ENCODE results near the gene SGCB. TPM values are rescaled to one million over a fixed set of nuclear protein-coding genes. Genes with fewer than 3 reads are reported as not detected.

Gene SGCB
- total RNA-seq, 1 donor from 2014 or later = 10.8 TPM

- H3K27me3 Mint-ChIP-seq = peaks cover 10% of the 10 kb centered on the region
- no peak for ATAC-seq (ENCODE audit: low read depth)
- H3K27ac Mint-ChIP-seq = no peak overlapping the region
- intact Hi-C loops (cut with micrococcal nuclease) = no loop called here
- H3K4me3 Mint-ChIP-seq = no peak overlapping the region
- POLR2A ChIA-PET = no interaction called here
- no peaks in the 10 kb centered on the region for H3K9me3 Mint-ChIP-seq
- H3K4me1 Mint-ChIP-seq = no peaks in the 10 kb centered on the region
- H3K36me3 Mint-ChIP-seq (ENCODE audit: low read depth) = no peaks in the 10 kb centered on the region
- CTCF ChIA-PET = no interaction called here
- TF ChIP-seq, protein P1, sequence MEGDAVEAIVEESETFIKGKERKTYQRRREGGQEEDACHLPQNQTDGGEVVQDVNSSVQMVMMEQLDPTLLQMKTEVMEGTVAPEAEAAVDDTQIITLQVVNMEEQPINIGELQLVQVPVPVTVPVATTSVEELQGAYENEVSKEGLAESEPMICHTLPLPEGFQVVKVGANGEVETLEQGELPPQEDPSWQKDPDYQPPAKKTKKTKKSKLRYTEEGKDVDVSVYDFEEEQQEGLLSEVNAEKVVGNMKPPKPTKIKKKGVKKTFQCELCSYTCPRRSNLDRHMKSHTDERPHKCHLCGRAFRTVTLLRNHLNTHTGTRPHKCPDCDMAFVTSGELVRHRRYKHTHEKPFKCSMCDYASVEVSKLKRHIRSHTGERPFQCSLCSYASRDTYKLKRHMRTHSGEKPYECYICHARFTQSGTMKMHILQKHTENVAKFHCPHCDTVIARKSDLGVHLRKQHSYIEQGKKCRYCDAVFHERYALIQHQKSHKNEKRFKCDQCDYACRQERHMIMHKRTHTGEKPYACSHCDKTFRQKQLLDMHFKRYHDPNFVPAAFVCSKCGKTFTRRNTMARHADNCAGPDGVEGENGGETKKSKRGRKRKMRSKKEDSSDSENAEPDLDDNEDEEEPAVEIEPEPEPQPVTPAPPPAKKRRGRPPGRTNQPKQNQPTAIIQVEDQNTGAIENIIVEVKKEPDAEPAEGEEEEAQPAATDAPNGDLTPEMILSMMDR (IDR thresholded peaks at IDR 0.05) = no peak
- DNase-seq = no peak
Measured at GRCh38 chr4:52071791-52072546, 33.9 kb upstream of the SGCB start.

GRCh38 chr4:52069571-52069970 lies 31.5 kb upstream of the SGCB start:
- ATAC-seq (ENCODE audit: low read depth) = no peak

DNA sequence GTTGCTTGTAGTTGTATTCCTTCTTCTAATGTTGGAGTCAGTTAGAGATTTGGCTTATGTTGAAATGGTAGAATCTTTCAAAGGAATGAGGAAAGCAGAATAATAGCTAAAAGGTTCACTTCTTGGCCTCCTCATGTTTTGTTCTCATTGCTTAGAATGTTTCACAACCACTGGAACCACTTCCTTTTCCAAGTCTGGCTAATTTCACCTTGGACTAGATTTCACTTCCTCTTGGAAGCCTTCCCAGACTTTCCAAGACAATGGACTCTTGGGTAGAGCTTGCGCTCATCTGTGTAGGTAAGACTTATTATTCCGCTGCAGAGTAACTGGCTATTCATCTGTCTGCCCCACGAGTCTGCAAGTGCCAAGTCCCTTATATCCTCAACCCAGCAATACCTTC lies 21.3 kb upstream of the SGCB start:
- no peaks in the 10 kb centered on the region for H3K36me3 Mint-ChIP-seq (ENCODE audit: low read depth)
- no peak for ATAC-seq (ENCODE audit: low read depth)
- intact Hi-C loops (cut with micrococcal nuclease) = no loop called here
- DNase-seq = no peak
- no peak overlapping the region for H3K27ac Mint-ChIP-seq
- ChIA-PET CTCF (no interaction called here), POLR2A (no interaction called here)
- no peaks in the 10 kb centered on the region for H3K9me3 Mint-ChIP-seq
- H3K4me1 Mint-ChIP-seq = no peaks in the 10 kb centered on the region
- H3K27me3 Mint-ChIP-seq = peaks cover 3% of the 10 kb centered on the region
- H3K4me3 Mint-ChIP-seq = no peak overlapping the region
- TF ChIP-seq, protein P1 (IDR thresholded peaks at IDR 0.05) = no peak

More at GRCh38 chr4:52069571-52069970, 31.5 kb upstream of the SGCB start:
- Mint-ChIP-seq H3K27ac (no peak overlapping the region), H3K36me3 (ENCODE audit: low read depth) (no peaks in the 10 kb centered on the region), H3K4me3 (no peak overlapping the region), H3K27me3 (peaks cover 8% of the 10 kb centered on the region), H3K9me3 (no peaks in the 10 kb centered on the region), H3K4me1 (no peaks in the 10 kb centered on the region)
- TF ChIP-seq, protein P1 (IDR thresholded peaks at IDR 0.05) = no peak
- intact Hi-C loops (cut with micrococcal nuclease) = no loop called here
- DNase-seq = no peak
- ChIA-PET CTCF (no interaction called here), POLR2A (no interaction called here)

- H3K9me3 Mint-ChIP-seq = no peaks in the 10 kb centered on the region
Measured at GRCh38 chr4:52058275-52058674, 20.2 kb upstream of the SGCB start.

GRCh38 chr4:52057196-52057595 lies 19.1 kb upstream of the SGCB start:
- ATAC-seq (ENCODE audit: low read depth) (no peak), DNase-seq (no peak)
- ChIA-PET CTCF (interaction anchor here (0.6 kb wide), 1 partner anchor 1403 kb away, joined by 3 read pairs; no protein-coding TSS in a partner anchor), POLR2A (no interaction called here)
- Mint-ChIP-seq H3K27me3 (peaks cover 17% of the 10 kb centered on the region), H3K36me3 (ENCODE audit: low read depth) (no peaks in the 10 kb centered on the region), H3K4me3 (no peak overlapping the region), H3K27ac (no peak overlapping the region), H3K4me1 (peaks cover 12% of the 10 kb centered on the region), H3K9me3 (no peaks in the 10 kb centered on the region)
- TF ChIP-seq, protein P1 (IDR thresholded peaks at IDR 0.05) = no peak
- intact Hi-C loops (cut with micrococcal nuclease) = no loop called here

More at GRCh38 chr4:52058275-52058674, 20.2 kb upstream of the SGCB start:
- no peak overlapping the region for H3K27ac Mint-ChIP-seq
- intact Hi-C loops (cut with micrococcal nuclease) = no loop called here
- peaks cover 1% of the 10 kb centered on the region for H3K4me1 Mint-ChIP-seq
- CTCF ChIA-PET = no interaction called here
- DNase-seq (no peak), ATAC-seq (ENCODE audit: low read depth) (no peak)
- no peak overlapping the region for H3K4me3 Mint-ChIP-seq
- POLR2A ChIA-PET = no interaction called here
- H3K27me3 Mint-ChIP-seq = peaks cover 9% of the 10 kb centered on the region
- TF ChIP-seq, protein P1 (IDR thresholded peaks at IDR 0.05) = no peak
- no peaks in the 10 kb centered on the region for H3K36me3 Mint-ChIP-seq (ENCODE audit: low read depth)

All from activated B cell treated with CpG ODN at 0.5 μM for 24 hours (primary cell).